NCI-H2107 treated with DMSO at 0.1 percent for 48 hours (cell line): ENCODE measurements around the gene BTBD9.

Experiments used
- DNase-seq: peaks from one replicate; lab custom pipeline; 2025; ENCODE audit not compliant: unreplicated experiment; lab: John Stamatoyannopoulos, UW

The BTBD9 gene

DNA sequence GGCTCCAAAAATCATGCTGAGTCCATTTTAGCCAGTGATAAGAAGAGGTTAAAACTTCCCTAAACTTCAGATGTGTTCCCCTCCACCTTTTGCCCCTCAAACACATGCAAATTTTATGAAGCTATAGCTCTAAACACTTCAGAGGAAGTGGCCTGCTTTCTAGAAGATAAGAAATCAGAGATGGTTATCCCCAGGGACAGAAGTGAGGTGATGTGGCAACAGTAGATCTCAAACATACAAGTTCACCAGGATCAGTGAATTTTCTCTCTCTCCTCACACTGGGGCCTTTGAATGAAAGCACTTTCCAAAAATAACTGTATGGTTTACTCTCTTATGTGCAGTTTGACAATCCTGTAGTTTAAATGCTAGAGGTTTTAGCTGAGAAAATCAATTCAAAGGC, 332.0 kb downstream of the BTBD9 start:
- no peak for DNase-seq

DNA sequence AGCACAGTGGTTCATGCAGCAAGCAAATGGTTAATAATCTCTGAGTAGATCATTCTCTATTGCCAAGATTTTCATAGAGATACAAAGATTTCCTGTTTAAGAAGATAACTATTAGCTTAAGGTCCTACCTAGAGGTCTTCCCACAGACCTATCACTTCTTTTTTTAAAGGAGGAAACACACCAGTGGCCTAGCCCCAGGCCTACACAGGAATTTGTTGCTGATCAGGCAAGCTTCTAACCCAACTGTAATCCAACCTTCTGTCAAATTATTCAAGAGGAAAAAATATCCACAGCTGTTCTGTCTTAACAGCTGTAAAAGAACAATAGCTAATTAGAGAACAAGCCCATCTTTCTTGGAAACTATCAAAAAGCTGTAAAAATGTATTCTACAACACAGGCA, 332.8 kb downstream of the BTBD9 start:
- DNase-seq, result no peak

- DNase-seq, result no peak
Observed at GRCh38 chr6:38305995-38306681, 333.6 kb downstream of the BTBD9 start.

- no peak for DNase-seq
Observed at GRCh38 chr6:38302838-38303237, 336.9 kb downstream of the BTBD9 start.

DNA sequence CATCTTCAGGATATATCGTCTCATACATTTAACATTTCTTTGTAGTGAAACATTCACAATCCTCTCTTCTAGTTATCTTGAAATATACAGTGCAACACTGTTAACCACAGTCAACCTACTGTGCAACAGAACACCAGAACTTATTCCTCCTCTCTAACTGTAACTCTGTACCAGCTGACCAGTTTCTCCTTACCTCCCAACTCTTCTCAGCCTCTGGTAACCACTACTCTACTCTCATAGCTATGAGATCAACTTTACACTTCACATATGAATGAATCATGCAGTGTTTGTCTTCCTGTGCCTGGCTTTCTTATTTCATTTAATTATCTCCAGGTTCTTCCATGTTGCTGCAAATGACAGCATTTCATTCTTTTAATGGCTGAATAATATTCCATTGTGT, 337.6 kb downstream of the BTBD9 start:
- no peak for DNase-seq

- no peak for DNase-seq
Observed at GRCh38 chr6:38290133-38290799, 349.5 kb downstream of the BTBD9 start.

- DNase-seq, result no peak
Observed at GRCh38 chr6:38287487-38287886, 352.2 kb downstream of the BTBD9 start.

DNA sequence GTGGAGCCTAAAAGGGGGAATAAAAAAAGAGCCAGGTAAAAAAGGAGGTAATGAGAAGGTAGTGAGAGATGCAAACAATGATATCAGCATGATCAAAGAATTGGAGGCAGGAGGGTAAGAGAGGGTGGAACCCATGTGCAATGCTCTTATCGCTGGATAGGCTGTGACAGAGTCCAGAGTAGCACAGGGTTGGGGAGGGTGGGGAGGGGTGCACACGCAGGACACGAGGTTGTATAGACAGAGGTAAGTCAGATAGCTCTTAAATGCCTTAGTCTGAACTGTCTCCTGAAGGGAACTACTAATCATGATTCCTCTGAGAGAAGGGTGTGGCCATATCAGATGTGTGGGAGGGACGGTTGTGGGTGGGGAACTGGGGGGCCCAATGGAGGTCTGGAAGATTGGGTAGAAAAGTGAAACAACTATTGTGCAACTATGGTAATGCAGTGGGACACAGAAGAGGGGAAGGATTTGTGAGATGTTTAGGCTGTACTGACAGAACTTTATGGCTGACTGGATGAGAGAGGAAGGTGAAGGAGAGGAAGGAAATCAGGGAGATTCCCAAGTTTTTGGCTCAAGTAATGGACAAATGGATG, 354.8 kb downstream of the BTBD9 start:
- no peak for DNase-seq

GRCh38 chr6:38283734-38284362, 355.9 kb downstream of the BTBD9 start:
- DNase-seq, result no peak

DNA sequence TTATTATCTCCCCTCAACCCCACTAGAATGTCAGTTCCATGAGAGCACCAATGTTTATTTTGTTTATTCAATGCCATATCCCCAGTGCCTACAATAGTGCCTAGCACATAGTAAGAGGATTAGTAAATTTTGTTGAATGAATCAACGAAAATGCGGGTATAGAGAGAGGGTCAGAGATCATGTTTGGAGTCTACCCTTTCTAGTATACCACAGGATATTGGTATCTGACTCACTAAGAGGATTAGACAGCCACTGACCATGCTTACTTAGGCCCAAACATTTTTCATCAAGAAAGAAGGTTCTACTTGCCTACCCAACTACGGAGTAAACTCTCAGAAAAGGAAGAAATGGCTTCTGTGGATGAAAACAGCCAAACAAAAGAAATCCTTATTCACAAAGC, 356.8 kb downstream of the BTBD9 start:
- DNase-seq, result no peak

GRCh38 chr6:38281126-38281525, 358.6 kb downstream of the BTBD9 start:
- DNase-seq, result no peak

- DNase-seq, result no peak
Observed at GRCh38 chr6:38279963-38280588, 359.7 kb downstream of the BTBD9 start.

DNA sequence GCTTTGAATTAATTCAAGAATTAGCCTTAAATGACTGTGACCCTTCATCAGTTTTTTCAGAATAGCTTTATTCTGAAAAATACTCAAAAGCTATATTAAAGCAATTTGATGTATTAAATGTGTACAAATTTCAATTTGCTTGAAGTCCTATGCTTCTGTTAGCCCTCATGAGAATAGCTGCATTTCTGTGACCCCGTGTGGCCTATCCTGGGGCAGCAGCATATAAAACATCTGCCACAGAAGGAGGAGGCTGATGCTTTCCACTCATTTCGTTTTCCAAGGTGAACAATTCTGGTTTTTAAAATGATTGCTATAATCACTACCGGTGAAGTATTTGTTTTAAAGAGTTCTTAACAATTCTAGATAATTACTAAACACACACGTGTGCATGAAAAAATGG, 360.3 kb downstream of the BTBD9 start:
- no peak for DNase-seq

DNA sequence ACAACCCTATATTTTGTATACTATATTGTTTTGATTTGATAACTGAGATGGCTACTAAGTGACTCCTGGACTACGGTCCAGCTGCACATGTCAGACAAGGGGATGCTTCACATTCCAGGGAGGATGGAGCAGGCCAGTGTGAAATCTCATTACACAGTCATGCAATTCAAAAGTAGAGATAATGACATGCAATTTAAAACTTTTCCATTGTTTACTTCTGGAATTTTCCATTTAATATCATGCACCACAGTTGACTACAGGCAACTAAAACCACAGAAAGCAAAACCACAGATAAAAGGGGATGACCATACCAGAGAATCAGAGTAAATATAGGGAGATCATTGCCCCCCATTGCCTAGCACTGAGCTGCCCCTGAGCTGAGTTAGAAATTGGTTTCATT, 366.4 kb downstream of the BTBD9 start:
- no peak for DNase-seq

- DNase-seq, result no peak
Observed at GRCh38 chr6:38272222-38272621, 367.5 kb downstream of the BTBD9 start.

DNA sequence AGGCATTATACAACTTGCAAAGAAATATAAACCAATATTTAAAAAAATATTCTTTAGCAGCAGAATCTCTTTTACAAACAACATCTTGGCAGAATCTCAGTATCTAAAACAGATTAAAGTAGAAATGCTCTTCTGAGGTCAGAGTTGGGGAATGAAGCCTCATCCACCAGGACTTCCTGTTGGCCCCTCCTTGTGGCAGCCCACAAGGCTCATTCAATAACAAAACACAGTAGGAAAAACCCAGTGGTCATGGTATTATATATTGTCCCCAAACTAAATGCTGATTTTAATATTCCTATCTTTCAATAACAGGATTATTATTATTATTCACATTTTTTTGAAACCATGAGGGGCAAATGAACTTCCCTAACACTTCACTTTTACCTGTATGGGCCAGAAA, 368.6 kb downstream of the BTBD9 start:
- DNase-seq, result no peak

DNA sequence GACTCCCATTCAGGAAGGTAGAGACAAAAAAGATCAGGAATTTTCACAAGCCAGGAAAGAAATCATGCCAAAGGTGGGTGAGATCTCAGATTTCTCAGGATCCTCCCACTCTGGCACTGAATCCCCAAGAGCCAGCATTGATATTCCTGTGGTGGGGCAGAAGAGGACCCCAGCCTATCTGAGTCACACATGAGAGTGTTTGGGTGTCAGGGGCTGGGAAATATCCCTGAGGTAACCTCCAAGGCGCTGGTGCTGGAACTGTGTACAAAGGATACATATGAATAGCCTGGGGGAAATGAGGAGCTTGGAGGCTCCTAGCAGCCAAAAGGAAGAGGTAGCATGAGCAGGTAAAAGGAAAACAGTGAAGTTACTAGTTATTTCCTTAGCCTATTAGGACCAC, 369.4 kb downstream of the BTBD9 start:
- DNase-seq, result no peak

DNA sequence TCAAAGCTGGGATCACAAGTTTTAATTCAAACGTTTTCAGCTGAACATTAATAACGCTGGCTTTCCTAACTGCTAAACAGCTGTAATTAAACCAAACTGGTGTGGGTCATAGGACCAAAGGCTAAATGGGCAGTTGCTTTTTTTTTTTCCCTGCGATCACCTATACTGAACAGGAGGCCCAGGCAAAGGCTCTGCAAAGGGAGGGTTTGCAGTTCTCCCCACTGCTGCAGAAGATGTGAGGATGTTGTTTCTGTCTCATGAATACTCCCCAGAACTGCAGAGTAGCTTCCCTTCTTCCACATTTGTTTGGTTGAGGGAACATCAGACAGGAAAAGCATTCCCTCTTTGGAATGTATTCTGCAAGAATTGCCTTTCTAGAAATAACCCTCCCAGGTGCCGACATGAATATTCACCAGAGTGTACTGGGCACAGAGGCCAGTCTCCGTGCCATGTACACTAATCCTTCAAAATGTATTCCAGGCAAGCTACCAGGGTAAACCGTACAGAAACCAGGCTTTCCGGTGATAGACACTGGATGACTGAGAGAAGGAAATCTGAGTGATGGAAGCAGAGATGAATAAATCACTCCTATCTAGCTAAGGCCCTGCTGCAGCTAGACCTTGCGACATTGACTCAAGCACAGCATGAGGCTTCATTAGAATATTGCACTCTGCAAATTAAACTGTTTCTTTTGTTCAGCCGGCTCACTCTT, 370.1 kb downstream of the BTBD9 start:
- DNase-seq, result no peak

DNA sequence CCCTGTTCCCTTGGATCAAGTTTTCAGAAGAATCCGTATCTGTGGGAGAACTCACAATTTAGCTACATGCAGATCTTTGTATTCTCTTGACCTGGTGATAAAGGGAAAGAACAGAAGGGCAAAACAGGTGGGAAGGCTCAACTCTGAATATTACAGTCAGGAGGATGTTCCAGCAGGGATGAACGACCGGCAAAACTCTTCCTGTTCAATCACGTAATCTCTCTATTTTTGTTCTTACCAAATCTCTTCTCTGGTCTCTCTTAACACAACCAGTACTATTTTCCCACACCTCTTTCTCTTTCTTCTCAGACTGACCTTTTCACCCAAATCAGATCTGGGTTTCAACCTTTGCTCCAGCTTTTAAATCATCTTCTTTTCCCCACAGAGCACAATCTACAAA, 371.4 kb downstream of the BTBD9 start:
- no peak for DNase-seq

DNA sequence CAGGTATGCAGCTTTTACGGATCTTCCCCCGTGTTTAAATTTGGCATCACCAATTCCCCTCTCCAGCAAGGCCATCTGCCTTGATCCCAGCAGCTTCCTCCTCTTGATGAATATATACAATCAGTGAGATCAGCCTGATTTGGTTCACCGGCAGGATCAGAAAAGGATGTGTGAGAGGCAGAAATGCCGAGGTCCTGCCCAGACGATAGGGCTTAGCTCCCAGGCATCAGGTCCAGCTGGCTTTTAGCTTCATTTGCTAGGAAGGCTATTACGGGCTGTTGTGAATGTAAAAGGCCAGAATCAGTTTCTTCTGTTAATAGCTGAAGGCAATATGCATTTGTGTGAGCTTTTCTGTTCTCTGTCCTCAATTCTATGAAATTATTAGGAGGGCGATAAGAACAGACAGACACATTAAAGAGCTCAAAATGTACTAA, 372.8 kb downstream of the BTBD9 start:
- DNase-seq, result no peak

GRCh38 chr6:38264605-38265004, 375.1 kb downstream of the BTBD9 start:
- no peak for DNase-seq
